GM21423 (cell line): ENCODE data around the gene ENO1.

Experiments used
- ATAC-seq: cut with Tn5 transposase; IDR thresholded peaks from one replicate; pipeline ENCODE4 v1.9.1; 2021; ENCODE audit warnings: mild to moderate bottlenecking, moderate library complexity; ENCODE audit not compliant: unreplicated experiment

Gene ENO1

GRCh38 chr1:8871965-8872399 lies 6.5 kb downstream of the ENO1 start:
- no peak for ATAC-seq

GRCh38 chr1:8871539-8871935 lies 6.9 kb downstream of the ENO1 start:
- no peak for ATAC-seq

GRCh38 chr1:8870616-8871538 lies 7.6 kb downstream of the ENO1 start:
- ATAC-seq: no peak

GRCh38 chr1:8870103-8870502 lies 8.4 kb downstream of the ENO1 start:
- ATAC-seq: no peak

- ATAC-seq: no peak
These were observed 10.5 kb downstream of the ENO1 start for GRCh38 chr1:8867878-8868567.

GRCh38 chr1:8866792-8867415 lies 11.6 kb downstream of the ENO1 start:
- no peak for ATAC-seq

- ATAC-seq: no peak
These were observed 12.2 kb downstream of the ENO1 start for GRCh38 chr1:8866173-8866791.

GRCh38 chr1:8864713-8865344 lies 13.7 kb downstream of the ENO1 start:
- no peak for ATAC-seq

GRCh38 chr1:8863794-8864233 lies 14.7 kb downstream of the ENO1 start:
- no peak for ATAC-seq

GRCh38 chr1:8863138-8863537 lies 15.3 kb downstream of the ENO1 start:
- ATAC-seq: no peak

GRCh38 chr1:8862528-8862927 lies 16.0 kb downstream of the ENO1 start:
- ATAC-seq: no peak

- ATAC-seq: no peak
These were observed 17.6 kb downstream of the ENO1 start for GRCh38 chr1:8860738-8861516.

GRCh38 chr1:8858888-8859706 lies 19.4 kb downstream of the ENO1 start:
- no peak for ATAC-seq

GRCh38 chr1:8858112-8858668 lies 20.3 kb downstream of the ENO1 start:
- ATAC-seq: no peak

GRCh38 chr1:8856689-8857412 lies 21.6 kb downstream of the ENO1 start:
- no peak for ATAC-seq

- no peak for ATAC-seq
These were observed 24.2 kb downstream of the ENO1 start for GRCh38 chr1:8854240-8854639.

GRCh38 chr1:8851060-8851459 lies 27.4 kb downstream of the ENO1 start:
- ATAC-seq: no peak
